Epidermal melanocyte (primary cell): ENCODE measurements around the gene NAALADL2.
"Not testable (repeated sequence)": the region's sequence is repeated elsewhere in the genome, so short reads cannot be mapped to it uniquely, and the experiment has no call there.

Source experiments
- DNase-seq: peaks from one replicate; pipeline ENCODE4 v3.0.0; 2011; ENCODE audit warnings: low spot score; ENCODE audit not compliant: insufficient read length

Gene NAALADL2

GRCh38 chr3:175258763-175259162 lies 399.6 kb downstream of the NAALADL2 start:
- DNase-seq: no peak

- DNase-seq: no peak
These were observed 401.1 kb downstream of the NAALADL2 start for GRCh38 chr3:175260145-175260794.

GRCh38 chr3:175266478-175266877 lies 407.3 kb downstream of the NAALADL2 start:
- DNase-seq: no peak

GRCh38 chr3:175267121-175267531 lies 408.0 kb downstream of the NAALADL2 start:
- DNase-seq: no peak

GRCh38 chr3:175267561-175267960 lies 408.4 kb downstream of the NAALADL2 start:
- no peak for DNase-seq

- no peak for DNase-seq
These were observed 410.3 kb downstream of the NAALADL2 start for GRCh38 chr3:175269394-175269793.

- DNase-seq: peak; percentile 18
These were observed 411.2 kb downstream of the NAALADL2 start for GRCh38 chr3:175270198-175270837.

- DNase-seq: no peak
These were observed 411.7 kb downstream of the NAALADL2 start for GRCh38 chr3:175270866-175271265.

- not testable (repeated sequence) for DNase-seq
These were observed 412.3 kb downstream of the NAALADL2 start for GRCh38 chr3:175271465-175271864.

- no peak for DNase-seq
These were observed 413.3 kb downstream of the NAALADL2 start for GRCh38 chr3:175272392-175272791.

GRCh38 chr3:175273573-175273972 lies 414.4 kb downstream of the NAALADL2 start:
- DNase-seq: no peak

- no peak for DNase-seq
These were observed 414.9 kb downstream of the NAALADL2 start for GRCh38 chr3:175274056-175274455.

- DNase-seq: no peak
These were observed 415.5 kb downstream of the NAALADL2 start for GRCh38 chr3:175274474-175275218.

GRCh38 chr3:175278680-175279079 lies 419.5 kb downstream of the NAALADL2 start:
- no peak for DNase-seq

GRCh38 chr3:175279457-175279856 lies 420.3 kb downstream of the NAALADL2 start:
- no peak for DNase-seq

GRCh38 chr3:175279911-175280310 lies 420.8 kb downstream of the NAALADL2 start:
- DNase-seq: no peak

GRCh38 chr3:175287361-175287963 lies 428.3 kb downstream of the NAALADL2 start:
- DNase-seq: no peak

- DNase-seq: no peak
These were observed 429.5 kb downstream of the NAALADL2 start for GRCh38 chr3:175288621-175289020.

GRCh38 chr3:175294793-175295192 lies 435.7 kb downstream of the NAALADL2 start:
- no peak for DNase-seq

GRCh38 chr3:175295248-175296130 lies 436.4 kb downstream of the NAALADL2 start:
- DNase-seq: no peak

- no peak for DNase-seq
These were observed 438.1 kb downstream of the NAALADL2 start for GRCh38 chr3:175297216-175297615.
